Esophagus muscularis mucosa (tissue), 3 donors: ENCODE measurements around the gene SYT9.

Source experiments
- CTCF ChIP-seq, 3 experiments: fragments of 200-600 bp in 2 of 3; fragments of 450-650 bp in 1 of 3; sonication (generic) in 2 of 3; IDR thresholded peaks; one replicate each; pipeline ENCODE4 v1.5.1; 2017 to 2019; ENCODE audit warnings: antibody characterized with exemption in 3 of 3, mild to moderate bottlenecking in 2 of 3, moderate library complexity in 1 of 3
- POLR2A ChIP-seq: fragments of 450-650 bp; IDR thresholded peaks from one replicate; pipeline ENCODE4 v1.6.1; 2017; ENCODE audit warnings: antibody characterized with exemption, moderate library complexity, mild to moderate bottlenecking, low read depth
- POLR2AphosphoS5 ChIP-seq, 2 donors: sonication (generic); formaldehyde crosslinking; IDR thresholded peaks; one replicate each; pipeline ENCODE4 v1.6.1; 2017; ENCODE audit warnings: antibody characterized with exemption in 2 of 2

- no peak for TF ChIP-seq CTCF (IDR thresholded peaks at IDR 0.05)
- no peak for TF ChIP-seq POLR2A
- no peak for TF ChIP-seq POLR2AphosphoS5 (IDR thresholded peaks at IDR 0.05)
Measured at GRCh38 chr11:7454854-7455253, 203.2 kb downstream of the SYT9 start.
